ENCODE data around the gene ARHGAP18. TPM values are rescaled to one million over a fixed set of nuclear protein-coding genes. Genes with fewer than 3 reads are reported as not detected.
A peak's percentile ranks its signal among the peaks of the same experiment; 100 is the strongest.

The ARHGAP18 gene
- total RNA-seq, 1 donor from 2014 or later: 3.8 TPM

GRCh38 chr6:129736105-129736504 lies 26.1 kb upstream of the ARHGAP18 start:
- Mint-ChIP-seq H3K4me1 (peaks cover 5% of the 10 kb centered on the region), H3K27me3 (peaks cover 2% of the 10 kb centered on the region), H3K27ac (no peak overlapping the region), H3K36me3 (ENCODE audit: low read depth) (no peaks in the 10 kb centered on the region), H3K9me3 (no peaks in the 10 kb centered on the region), H3K4me3 (no peak overlapping the region)
- intact Hi-C loops (cut with micrococcal nuclease): no loop called here
- DNase-seq: peak; percentile 4

GRCh38 chr6:129733290-129733689 lies 23.3 kb upstream of the ARHGAP18 start:
- peak; percentile 56 for DNase-seq
- Mint-ChIP-seq H3K4me3 (no peak overlapping the region), H3K27ac (no peak overlapping the region), H3K4me1 (peaks cover 12% of the 10 kb centered on the region), H3K27me3 (peaks cover 2% of the 10 kb centered on the region), H3K36me3 (ENCODE audit: low read depth) (no peaks in the 10 kb centered on the region), H3K9me3 (no peaks in the 10 kb centered on the region)
- intact Hi-C loops (cut with micrococcal nuclease): loop anchor here (5.0 kb wide), 2 partner anchors 46 to 236 kb away; no protein-coding TSS in a partner anchor

GRCh38 chr6:129732542-129732941 lies 22.6 kb upstream of the ARHGAP18 start:
- peak; percentile 6 for DNase-seq
- Mint-ChIP-seq H3K4me1 (peaks cover 12% of the 10 kb centered on the region), H3K4me3 (no peak overlapping the region), H3K9me3 (no peaks in the 10 kb centered on the region), H3K36me3 (ENCODE audit: low read depth) (no peaks in the 10 kb centered on the region), H3K27ac (no peak overlapping the region), H3K27me3 (peaks cover under 1% of the 10 kb centered on the region)
- intact Hi-C loops (cut with micrococcal nuclease): loop anchor here (5.0 kb wide), 2 partner anchors 45 to 235 kb away; no protein-coding TSS in a partner anchor

- Mint-ChIP-seq H3K4me3 (no peak overlapping the region), H3K27me3 (no peaks in the 10 kb centered on the region), H3K9me3 (no peaks in the 10 kb centered on the region), H3K36me3 (ENCODE audit: low read depth) (no peaks in the 10 kb centered on the region), H3K27ac (no peak overlapping the region), H3K4me1 (peaks cover 12% of the 10 kb centered on the region)
- DNase-seq: peak; percentile 38
- intact Hi-C loops (cut with micrococcal nuclease): loop anchor here (5.0 kb wide), 2 partner anchors 45 to 235 kb away; no protein-coding TSS in a partner anchor
These were observed 22.1 kb upstream of the ARHGAP18 start for GRCh38 chr6:129732034-129732433.

- H3K27me3 Mint-ChIP-seq: no peaks in the 10 kb centered on the region
- peak; percentile 45 for DNase-seq
- no peaks in the 10 kb centered on the region for H3K36me3 Mint-ChIP-seq (ENCODE audit: low read depth)
- H3K27ac Mint-ChIP-seq: no peak overlapping the region
- H3K9me3 Mint-ChIP-seq: no peaks in the 10 kb centered on the region
- intact Hi-C loops (cut with micrococcal nuclease): loop anchor here (2.0 to 5.0 kb wide), 3 partner anchors 17 to 234 kb away; no protein-coding TSS in a partner anchor
- H3K4me3 Mint-ChIP-seq: no peak overlapping the region
- peaks cover 12% of the 10 kb centered on the region for H3K4me1 Mint-ChIP-seq
These were observed 21.5 kb upstream of the ARHGAP18 start for GRCh38 chr6:129731428-129731827.

- H3K4me3 Mint-ChIP-seq: no peak overlapping the region
- no peaks in the 10 kb centered on the region for H3K9me3 Mint-ChIP-seq
- intact Hi-C loops (cut with micrococcal nuclease): loop anchor here (1.0 to 5.0 kb wide), 5 partner anchors 18 to 233 kb away; no protein-coding TSS in a partner anchor
- H3K36me3 Mint-ChIP-seq (ENCODE audit: low read depth): no peaks in the 10 kb centered on the region
- peaks cover 12% of the 10 kb centered on the region for H3K4me1 Mint-ChIP-seq
- no peaks in the 10 kb centered on the region for H3K27me3 Mint-ChIP-seq
- H3K27ac Mint-ChIP-seq: no peak overlapping the region
- peak; percentile 80 for DNase-seq
These were observed 20.6 kb upstream of the ARHGAP18 start for GRCh38 chr6:129730477-129731165.

- DNase-seq: peak; percentile 13
- Mint-ChIP-seq H3K4me1 (peaks cover 8% of the 10 kb centered on the region), H3K27me3 (no peaks in the 10 kb centered on the region), H3K9me3 (no peaks in the 10 kb centered on the region), H3K27ac (no peak overlapping the region), H3K36me3 (ENCODE audit: low read depth) (no peaks in the 10 kb centered on the region), H3K4me3 (no peak overlapping the region)
- intact Hi-C loops (cut with micrococcal nuclease): no loop called here
These were observed 16.7 kb upstream of the ARHGAP18 start for GRCh38 chr6:129726650-129727049.

GRCh38 chr6:129725341-129725740 lies 15.4 kb upstream of the ARHGAP18 start:
- Mint-ChIP-seq H3K36me3 (ENCODE audit: low read depth) (no peaks in the 10 kb centered on the region), H3K4me1 (peaks cover under 1% of the 10 kb centered on the region), H3K27ac (no peak overlapping the region), H3K4me3 (no peak overlapping the region), H3K27me3 (no peaks in the 10 kb centered on the region), H3K9me3 (no peaks in the 10 kb centered on the region)
- peak; percentile 38 for DNase-seq
- intact Hi-C loops (cut with micrococcal nuclease): no loop called here

GRCh38 chr6:129719692-129720091 lies 9.7 kb upstream of the ARHGAP18 start:
- no peaks in the 10 kb centered on the region for H3K9me3 Mint-ChIP-seq
- intact Hi-C loops (cut with micrococcal nuclease): no loop called here
- H3K4me1 Mint-ChIP-seq: peaks cover 2% of the 10 kb centered on the region
- no peaks in the 10 kb centered on the region for H3K36me3 Mint-ChIP-seq (ENCODE audit: low read depth)
- no peak overlapping the region for H3K27ac Mint-ChIP-seq
- no peak for DNase-seq
- no peak overlapping the region for H3K4me3 Mint-ChIP-seq
- no peaks in the 10 kb centered on the region for H3K27me3 Mint-ChIP-seq

- no peaks in the 10 kb centered on the region for H3K27me3 Mint-ChIP-seq
- no peak overlapping the region for H3K4me3 Mint-ChIP-seq
- peak; percentile 51 for DNase-seq
- intact Hi-C loops (cut with micrococcal nuclease): no loop called here
- H3K27ac Mint-ChIP-seq: no peak overlapping the region
- no peaks in the 10 kb centered on the region for H3K9me3 Mint-ChIP-seq
- H3K4me1 Mint-ChIP-seq: peaks cover 4% of the 10 kb centered on the region
- H3K36me3 Mint-ChIP-seq (ENCODE audit: low read depth): no peaks in the 10 kb centered on the region
These were observed 7.3 kb upstream of the ARHGAP18 start for GRCh38 chr6:129717277-129717676.

- Mint-ChIP-seq H3K4me1 (peaks cover 27% of the 10 kb centered on the region), H3K4me3 (no peak overlapping the region), H3K27me3 (peaks cover 3% of the 10 kb centered on the region), H3K36me3 (ENCODE audit: low read depth) (no peaks in the 10 kb centered on the region), H3K9me3 (no peaks in the 10 kb centered on the region), H3K27ac (no peak overlapping the region)
- DNase-seq: peak; percentile 33
- intact Hi-C loops (cut with micrococcal nuclease): no loop called here
These were observed 3.9 kb upstream of the ARHGAP18 start for GRCh38 chr6:129713806-129714333.

- no peak overlapping the region for H3K27ac Mint-ChIP-seq
- intact Hi-C loops (cut with micrococcal nuclease): no loop called here
- peaks cover 6% of the 10 kb centered on the region for H3K36me3 Mint-ChIP-seq (ENCODE audit: low read depth)
- H3K9me3 Mint-ChIP-seq: no peaks in the 10 kb centered on the region
- H3K4me1 Mint-ChIP-seq: peaks cover 42% of the 10 kb centered on the region
- DNase-seq: no peak
- H3K4me3 Mint-ChIP-seq: peak overlapping the region; percentile 37
- H3K27me3 Mint-ChIP-seq: peaks cover 3% of the 10 kb centered on the region
These were observed 1.3 kb upstream of the ARHGAP18 start for GRCh38 chr6:129711271-129711631.

GRCh38 chr6:129710450-129711270 lies 683 bp upstream of the ARHGAP18 start:
- intact Hi-C loops (cut with micrococcal nuclease): loop anchor here (1.0 kb wide), 1 partner anchor 15 kb away; no protein-coding TSS in a partner anchor
- peak; percentile 19 for DNase-seq
- peaks cover 3% of the 10 kb centered on the region for H3K27me3 Mint-ChIP-seq
- H3K36me3 Mint-ChIP-seq (ENCODE audit: low read depth): peaks cover 11% of the 10 kb centered on the region
- H3K4me3 Mint-ChIP-seq: peak overlapping the region; percentile 99
- H3K27ac Mint-ChIP-seq: peak overlapping the region; percentile 1
- no peaks in the 10 kb centered on the region for H3K9me3 Mint-ChIP-seq
- H3K4me1 Mint-ChIP-seq: peaks cover 43% of the 10 kb centered on the region

Data from activated CD4-positive, alpha-beta T cell treated with anti-CD3 and anti-CD28 coated beads, Interleukin-2, amount 10 ng/mL, durations not matched to agents 24 days and 14 days (primary cell).